ENCODE results near the gene THOP1.
A peak's percentile ranks its signal among the peaks of the same experiment; 100 is the strongest.
"Not testable (repeated sequence)": the region's sequence is repeated elsewhere in the genome, so short reads cannot be mapped to it uniquely, and the experiment has no call there.

THOP1 gene

GRCh38 chr19:2817237-2817829 lies 32.0 kb downstream of the THOP1 start:
- not testable (repeated sequence) for DNase-seq (ENCODE audit: low read depth, low spot score)

GRCh38 chr19:2819540-2820111 lies 34.3 kb downstream of the THOP1 start, which contains the start of gene ZNF554:
Gene ZNF554 (plus strand): TSS chr19:2819868. CDS start chr19:2820072, 204 bp downstream.
- DNase-seq (ENCODE audit: low read depth, low spot score): peak; percentile 87

- no peak for DNase-seq (ENCODE audit: low read depth, low spot score)
Observed at GRCh38 chr19:2820112-2820702, 34.9 kb downstream of the THOP1 start.

GRCh38 chr19:2822846-2823245 lies 37.5 kb downstream of the THOP1 start:
- no peak for DNase-seq (ENCODE audit: low read depth, low spot score)

- DNase-seq (ENCODE audit: low read depth, low spot score): no peak
Observed at GRCh38 chr19:2823646-2824045, 38.3 kb downstream of the THOP1 start.

- no peak for DNase-seq (ENCODE audit: low read depth, low spot score)
Observed at GRCh38 chr19:2824129-2824528, 38.8 kb downstream of the THOP1 start.

GRCh38 chr19:2827022-2827421 lies 41.7 kb downstream of the THOP1 start:
- no peak for DNase-seq (ENCODE audit: low read depth, low spot score)

GRCh38 chr19:2827840-2828489 lies 42.7 kb downstream of the THOP1 start:
- no peak for DNase-seq (ENCODE audit: low read depth, low spot score)

GRCh38 chr19:2834294-2834871 lies 49.1 kb downstream of the THOP1 start:
- DNase-seq (ENCODE audit: low read depth, low spot score): no peak

- no peak for DNase-seq (ENCODE audit: low read depth, low spot score)
Observed at GRCh38 chr19:2837430-2837829, 52.1 kb downstream of the THOP1 start.

GRCh38 chr19:2840794-2841791 lies 55.8 kb downstream of the THOP1 start, which contains the start of gene ZNF555:
Gene ZNF555 (plus strand): TSS chr19:2841475. CDS start chr19:2841573, 98 bp downstream.
- DNase-seq (ENCODE audit: low read depth, low spot score): peak; percentile 96

GRCh38 chr19:2841855-2842574 lies 56.7 kb downstream of the THOP1 start:
- no peak for DNase-seq (ENCODE audit: low read depth, low spot score)

GRCh38 chr19:2845107-2845506 lies 59.8 kb downstream of the THOP1 start:
- DNase-seq (ENCODE audit: low read depth, low spot score): no peak

GRCh38 chr19:2846180-2846894 lies 61.0 kb downstream of the THOP1 start:
- DNase-seq (ENCODE audit: low read depth, low spot score): no peak

GRCh38 chr19:2847507-2847906 lies 62.2 kb downstream of the THOP1 start:
- no peak for DNase-seq (ENCODE audit: low read depth, low spot score)

GRCh38 chr19:2848616-2849015 lies 63.3 kb downstream of the THOP1 start:
- DNase-seq (ENCODE audit: low read depth, low spot score): no peak

- no peak for DNase-seq (ENCODE audit: low read depth, low spot score)
Observed at GRCh38 chr19:2850256-2850925, 65.1 kb downstream of the THOP1 start.

GRCh38 chr19:2852598-2852997 lies 67.3 kb downstream of the THOP1 start:
- no peak for DNase-seq (ENCODE audit: low read depth, low spot score)

GRCh38 chr19:2853015-2853606 lies 67.8 kb downstream of the THOP1 start:
- no peak for DNase-seq (ENCODE audit: low read depth, low spot score)
